ENCODE data around the gene DIS3.

Gene DIS3

DNA sequence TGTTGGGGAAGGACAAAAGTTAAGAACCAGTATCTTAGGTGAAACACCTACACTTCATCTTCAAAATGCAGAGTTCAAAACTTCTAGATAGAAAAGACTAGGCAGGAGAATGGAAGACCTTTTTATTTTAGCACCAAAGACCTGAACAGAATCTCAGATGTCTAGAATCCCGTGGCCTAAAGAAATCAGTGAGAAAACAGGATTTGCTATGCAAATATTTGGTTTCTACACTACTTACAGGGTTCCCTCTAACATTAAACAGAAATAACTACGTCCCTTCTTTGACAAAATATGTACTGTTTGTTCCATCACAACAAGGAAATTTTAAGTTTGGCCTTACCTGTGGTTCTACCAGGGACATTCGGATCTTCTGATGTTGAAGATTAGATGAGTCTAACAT lies 21.5 kb downstream of the DIS3 start:
- Histone ChIP-seq H2BK5ac (ENCODE audit: low read depth, low read length, poor library complexity, severe bottlenecking) (no peak overlapping the region), H3K27ac (ENCODE audit: low read length, poor library complexity, severe bottlenecking) (no peak overlapping the region), H3K4ac (ENCODE audit: low read depth in 1 of 2, low read length in 2 of 2) (no peak overlapping the region), H3K9ac (ENCODE audit: low read length) (no peak overlapping the region), H3K23ac (ENCODE audit: low read length in 2 of 2) (no peak overlapping the region), H3K36me3 (ENCODE audit: control insufficient read depth in 1 of 2, insufficient read depth in 2 of 2, low read depth in 1 of 2, low read length in 2 of 2) (peaks cover 16 to 97% of the 10 kb centered on the region in 2 experiments), H2AFZ (ENCODE audit: low read depth, low read length) (no peak overlapping the region), H3K14ac (ENCODE audit: low read length in 2 of 2) (no peak overlapping the region), H3K27me3 (ENCODE audit: control insufficient read depth in 1 of 2, insufficient read depth in 1 of 2, low read length in 2 of 2) (no peaks in the 10 kb centered on the region), H3K4me2 (ENCODE audit: low read length, poor library complexity, severe bottlenecking) (no peak overlapping the region), H3K9me3 (ENCODE audit: control insufficient read depth, low read length) (no peaks in the 10 kb centered on the region), H2BK15ac (ENCODE audit: low read depth, poor library complexity, severe bottlenecking) (no peak overlapping the region), H3K79me1 (replicated peaks; ENCODE audit: low read length, poor library complexity, severe bottlenecking) (peaks cover 7% of the 10 kb centered on the region), H4K8ac (ENCODE audit: low read length) (no peak overlapping the region), H2BK12ac (ENCODE audit: low read length in 2 of 2) (no peak overlapping the region), H3K4me3 (ENCODE audit: insufficient read depth in 1 of 2, low read depth in 1 of 2, low read length in 2 of 2) (no peak overlapping the region), H4K91ac (ENCODE audit: low read length) (no peak overlapping the region), H2AK5ac (ENCODE audit: low read length, severe bottlenecking) (no peak overlapping the region), H2BK120ac (ENCODE audit: low read depth, low read length) (no peak overlapping the region), H3K4me1 (ENCODE audit: control insufficient read depth, insufficient read depth, low read depth, low read length) (no peaks in the 10 kb centered on the region), H3K18ac (ENCODE audit: low read depth in 1 of 2, low read length in 2 of 2) (no peak overlapping the region)
- no peak for DNase-seq
- 94% methylated on average over 2 of the region's 3 CpGs for WGBS

DNA sequence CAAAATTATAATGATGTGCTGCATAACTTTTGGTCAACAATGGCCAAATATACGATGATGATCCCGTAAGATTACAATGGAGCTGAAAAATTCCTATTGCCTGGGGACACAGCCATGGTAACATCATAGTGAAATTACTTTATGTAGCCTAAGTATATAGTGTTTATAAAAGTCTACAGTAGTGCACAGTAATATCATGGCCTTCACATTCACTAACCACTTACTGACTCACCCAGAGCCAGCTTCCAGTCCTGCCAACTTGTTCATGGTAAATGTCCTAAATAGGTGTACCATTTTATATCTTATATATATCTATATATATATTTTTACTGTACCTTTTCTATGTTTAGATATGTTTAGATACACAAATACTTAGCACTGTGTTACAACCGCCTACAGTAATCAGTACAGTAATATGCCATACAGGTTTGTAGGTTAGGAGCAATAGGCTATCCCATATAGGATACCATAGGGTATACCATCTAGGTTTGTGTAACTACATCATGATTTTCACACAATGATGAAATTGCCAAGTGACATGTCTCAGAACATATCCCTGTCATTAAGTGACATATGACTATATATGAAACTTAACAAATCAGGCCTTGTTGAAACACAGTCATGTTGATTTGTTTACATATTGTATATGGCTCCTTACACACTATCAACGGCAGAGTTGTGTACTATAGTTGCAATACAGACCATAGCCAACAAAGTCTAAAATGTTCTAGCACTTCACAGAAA lies 23.7 kb downstream of the DIS3 start:
- Histone ChIP-seq H2BK120ac (ENCODE audit: low read depth, low read length) (no peak overlapping the region), H3K27ac (ENCODE audit: low read length, poor library complexity, severe bottlenecking) (no peak overlapping the region), H2AK5ac (ENCODE audit: low read length, severe bottlenecking) (no peak overlapping the region), H2BK15ac (ENCODE audit: low read depth, poor library complexity, severe bottlenecking) (no peak overlapping the region), H3K4me2 (ENCODE audit: low read length, poor library complexity, severe bottlenecking) (no peak overlapping the region), H3K9ac (ENCODE audit: low read length) (no peak overlapping the region), H3K36me3 (ENCODE audit: control insufficient read depth in 1 of 2, insufficient read depth in 2 of 2, low read depth in 1 of 2, low read length in 2 of 2) (peaks cover 13 to 97% of the 10 kb centered on the region in 2 experiments), H2AFZ (ENCODE audit: low read depth, low read length) (no peak overlapping the region), H3K4me3 (ENCODE audit: insufficient read depth in 1 of 2, low read depth in 1 of 2, low read length in 2 of 2) (no peak overlapping the region), H3K14ac (ENCODE audit: low read length in 2 of 2) (no peak overlapping the region), H2BK12ac (ENCODE audit: low read length in 2 of 2) (no peak overlapping the region), H3K27me3 (ENCODE audit: control insufficient read depth in 1 of 2, insufficient read depth in 1 of 2, low read length in 2 of 2) (no peaks in the 10 kb centered on the region), H3K4ac (ENCODE audit: low read depth in 1 of 2, low read length in 2 of 2) (no peak overlapping the region), H4K8ac (ENCODE audit: low read length) (no peak overlapping the region), H3K18ac (ENCODE audit: low read depth in 1 of 2, low read length in 2 of 2) (no peak overlapping the region), H2BK5ac (ENCODE audit: low read depth, low read length, poor library complexity, severe bottlenecking) (no peak overlapping the region), H3K23ac (ENCODE audit: low read length in 2 of 2) (no peak overlapping the region), H3K9me3 (ENCODE audit: control insufficient read depth, low read length) (no peaks in the 10 kb centered on the region), H3K79me1 (replicated peaks; ENCODE audit: low read length, poor library complexity, severe bottlenecking) (peaks cover 11% of the 10 kb centered on the region), H4K91ac (ENCODE audit: low read length) (no peak overlapping the region), H3K4me1 (ENCODE audit: control insufficient read depth, insufficient read depth, low read depth, low read length) (no peaks in the 10 kb centered on the region)
- 86% methylated on average over 1 of the region's 4 CpGs for WGBS
- no peak for DNase-seq

GRCh38 chr13:72754111-72754510 lies 27.6 kb downstream of the DIS3 start:
- Histone ChIP-seq H3K23ac (ENCODE audit: low read length in 2 of 2) (no peak overlapping the region), H4K8ac (ENCODE audit: low read length) (no peak overlapping the region), H3K4ac (ENCODE audit: low read depth in 1 of 2, low read length in 2 of 2) (no peak overlapping the region), H4K91ac (ENCODE audit: low read length) (no peak overlapping the region), H2BK120ac (ENCODE audit: low read depth, low read length) (no peak overlapping the region), H3K36me3 (ENCODE audit: control insufficient read depth in 1 of 2, insufficient read depth in 2 of 2, low read depth in 1 of 2, low read length in 2 of 2) (peaks cover 15 to 93% of the 10 kb centered on the region in 2 experiments), H3K9me3 (ENCODE audit: control insufficient read depth, low read length) (no peaks in the 10 kb centered on the region), H2BK5ac (ENCODE audit: low read depth, low read length, poor library complexity, severe bottlenecking) (no peak overlapping the region), H2AFZ (ENCODE audit: low read depth, low read length) (no peak overlapping the region), H2AK5ac (ENCODE audit: low read length, severe bottlenecking) (no peak overlapping the region), H3K27ac (ENCODE audit: low read length, poor library complexity, severe bottlenecking) (no peak overlapping the region), H2BK15ac (ENCODE audit: low read depth, poor library complexity, severe bottlenecking) (no peak overlapping the region), H3K4me1 (ENCODE audit: control insufficient read depth, insufficient read depth, low read depth, low read length) (no peaks in the 10 kb centered on the region), H3K79me1 (replicated peaks; ENCODE audit: low read length, poor library complexity, severe bottlenecking) (peaks cover 15% of the 10 kb centered on the region), H3K4me3 (ENCODE audit: insufficient read depth in 1 of 2, low read depth in 1 of 2, low read length in 2 of 2) (no peak overlapping the region), H3K18ac (ENCODE audit: low read depth in 1 of 2, low read length in 2 of 2) (no peak overlapping the region), H3K9ac (ENCODE audit: low read length) (no peak overlapping the region), H2BK12ac (ENCODE audit: low read length in 2 of 2) (no peak overlapping the region), H3K4me2 (ENCODE audit: low read length, poor library complexity, severe bottlenecking) (no peak overlapping the region), H3K27me3 (ENCODE audit: control insufficient read depth in 1 of 2, insufficient read depth in 1 of 2, low read length in 2 of 2) (no peaks in the 10 kb centered on the region), H3K14ac (ENCODE audit: low read length in 2 of 2) (no peak overlapping the region)
- no peak for DNase-seq
- WGBS, result 93% methylated on average over 6 of the region's 6 CpGs

DNA sequence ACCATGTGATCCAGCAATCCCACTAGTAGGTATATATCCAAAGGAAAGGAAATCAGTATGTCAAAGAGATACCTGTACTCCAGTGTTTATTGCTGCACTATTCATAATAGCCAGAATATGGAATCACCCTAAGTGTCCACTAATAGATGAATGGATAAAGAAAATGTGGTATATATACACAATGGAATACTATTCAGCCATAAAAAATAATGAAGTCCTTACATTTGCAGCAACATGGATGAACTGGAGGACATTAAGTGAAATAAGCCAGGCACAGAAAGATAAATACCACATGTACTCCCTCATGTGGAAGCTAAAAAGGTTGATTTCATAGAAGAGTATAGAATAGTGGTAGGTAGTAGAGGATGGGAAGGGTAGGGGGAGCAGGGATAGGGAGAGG lies 30.5 kb downstream of the DIS3 start:
- no peak overlapping the region for H2BK12ac ChIP-seq (ENCODE audit: low read length in 2 of 2)
- no peak overlapping the region for H3K14ac ChIP-seq (ENCODE audit: low read length in 2 of 2)
- no peak overlapping the region for H2BK5ac ChIP-seq (ENCODE audit: low read depth, low read length, poor library complexity, severe bottlenecking)

More for the DNA sequence above, 30.5 kb downstream of the DIS3 start:
- no peaks in the 10 kb centered on the region for H3K27me3 ChIP-seq (ENCODE audit: control insufficient read depth in 1 of 2, insufficient read depth in 1 of 2, low read length in 2 of 2)
- no peak overlapping the region for H3K27ac ChIP-seq (ENCODE audit: low read length, poor library complexity, severe bottlenecking)
- no peak overlapping the region for H3K23ac ChIP-seq (ENCODE audit: low read length in 2 of 2)
- no peak overlapping the region for H3K4me3 ChIP-seq (ENCODE audit: insufficient read depth in 1 of 2, low read depth in 1 of 2, low read length in 2 of 2)
- DNase-seq, result no peak
- no peaks in the 10 kb centered on the region for H3K4me1 ChIP-seq (ENCODE audit: control insufficient read depth, insufficient read depth, low read depth, low read length)
- H2BK15ac ChIP-seq (ENCODE audit: low read depth, poor library complexity, severe bottlenecking), result no peak overlapping the region
- no peak overlapping the region for H3K4me2 ChIP-seq (ENCODE audit: low read length, poor library complexity, severe bottlenecking)
- no peak overlapping the region for H3K18ac ChIP-seq (ENCODE audit: low read depth in 1 of 2, low read length in 2 of 2)
- peaks cover 8 to 95% of the 10 kb centered on the region in 2 experiments for H3K36me3 ChIP-seq (ENCODE audit: control insufficient read depth in 1 of 2, insufficient read depth in 2 of 2, low read depth in 1 of 2, low read length in 2 of 2)
- no peak overlapping the region for H4K91ac ChIP-seq (ENCODE audit: low read length)
- H3K4ac ChIP-seq (ENCODE audit: low read depth in 1 of 2, low read length in 2 of 2), result no peak overlapping the region
- H2BK120ac ChIP-seq (ENCODE audit: low read depth, low read length), result no peak overlapping the region
- no peak overlapping the region for H2AK5ac ChIP-seq (ENCODE audit: low read length, severe bottlenecking)
- H4K8ac ChIP-seq (ENCODE audit: low read length), result no peak overlapping the region
- no peaks in the 10 kb centered on the region for H3K9me3 ChIP-seq (ENCODE audit: control insufficient read depth, low read length)
- no peak overlapping the region for H2AFZ ChIP-seq (ENCODE audit: low read depth, low read length)
- H3K79me1 ChIP-seq (replicated peaks; ENCODE audit: low read length, poor library complexity, severe bottlenecking), result peaks cover 19% of the 10 kb centered on the region
- no peak overlapping the region for H3K9ac ChIP-seq (ENCODE audit: low read length)

Measured in mesenchymal stem cell (in vitro differentiated cells and primary cell).